NCI-H345 treated with DMSO at 0.1 percent for 48 hours (cell line): ENCODE data around the gene UBR2.
"Not testable (repeated sequence)": the region's sequence is repeated elsewhere in the genome, so short reads cannot be mapped to it uniquely, and the experiment has no call there.

ENCODE experiments used
- DNase-seq: peaks from one replicate; lab custom pipeline; 2025; ENCODE audit not compliant: unreplicated experiment; lab: John Stamatoyannopoulos, UW

Gene UBR2

GRCh38 chr6:42552380-42552779 is 11.4 kb upstream of the UBR2 start:
- DNase-seq = no peak

GRCh38 chr6:42555477-42556457 is 8.1 kb upstream of the UBR2 start:
- no peak for DNase-seq

- DNase-seq = no peak
Observed at GRCh38 chr6:42556462-42556861, 7.4 kb upstream of the UBR2 start.

- not testable (repeated sequence) for DNase-seq
Observed at GRCh38 chr6:42559276-42559675, 4.6 kb upstream of the UBR2 start.

GRCh38 chr6:42561986-42562385 is 1.8 kb upstream of the UBR2 start:
- DNase-seq = no peak

GRCh38 chr6:42562788-42563405 is 932 bp upstream of the UBR2 start:
- no peak for DNase-seq

GRCh38 chr6:42564506-42564825 is 637 bp downstream of the UBR2 start:
- no peak for DNase-seq

- DNase-seq = no peak
Observed at GRCh38 chr6:42565823-42566613, 2.2 kb downstream of the UBR2 start.

GRCh38 chr6:42566614-42567208 is 2.9 kb downstream of the UBR2 start:
- DNase-seq = no peak

GRCh38 chr6:42567237-42567636 is 3.4 kb downstream of the UBR2 start:
- DNase-seq = not testable (repeated sequence)

- DNase-seq = no peak
Observed at GRCh38 chr6:42569102-42570028, 5.5 kb downstream of the UBR2 start.

- no peak for DNase-seq
Observed at GRCh38 chr6:42571611-42572342, 7.9 kb downstream of the UBR2 start.

- DNase-seq = no peak
Observed at GRCh38 chr6:42572523-42572922, 8.7 kb downstream of the UBR2 start.

GRCh38 chr6:42576538-42576937 is 12.7 kb downstream of the UBR2 start:
- not testable (repeated sequence) for DNase-seq

GRCh38 chr6:42598300-42598699 is 34.5 kb downstream of the UBR2 start:
- DNase-seq = no peak

GRCh38 chr6:42599558-42599957 is 35.7 kb downstream of the UBR2 start:
- DNase-seq = no peak

- DNase-seq = no peak
Observed at GRCh38 chr6:42604150-42604549, 40.3 kb downstream of the UBR2 start.

- DNase-seq = not testable (repeated sequence)
Observed at GRCh38 chr6:42604699-42605098, 40.9 kb downstream of the UBR2 start.

- DNase-seq = no peak
Observed at GRCh38 chr6:42610416-42610815, 46.6 kb downstream of the UBR2 start.
